Stimulated activated CD4-positive, alpha-beta T cell treated with anti-CD3 and anti-CD28 coated beads, TNF-alpha, amount 100 ng/mL, for 4 hours (primary cell): ENCODE results near the gene PTPRG.

Experiments
- DNase-seq, 3 experiments: peaks; one replicate each; pipeline ENCODE4 v3.0.0-alpha.2; 2020; ENCODE audit warnings: low read depth in 3 of 3

PTPRG gene

DNA sequence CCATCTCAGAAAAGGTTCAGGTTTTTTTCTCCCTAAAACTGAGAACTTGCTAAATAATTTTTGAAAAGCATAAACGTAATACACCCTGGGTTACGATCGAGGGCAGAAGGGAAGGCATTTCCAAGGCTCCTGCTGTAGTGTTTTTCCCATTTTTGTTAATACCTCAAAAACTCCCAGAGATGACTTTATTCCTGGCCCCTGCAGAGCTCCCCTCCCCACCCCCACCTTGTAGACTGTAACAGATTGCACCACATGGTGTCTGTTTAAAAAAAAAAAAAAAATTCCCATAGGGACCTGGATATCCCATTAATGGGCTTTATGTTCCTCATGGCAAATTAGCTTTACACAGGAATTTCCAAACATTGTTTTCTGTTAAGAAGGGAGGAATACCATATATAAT is 773.8 kb downstream of the PTPRG start:
- no peak for DNase-seq

DNA sequence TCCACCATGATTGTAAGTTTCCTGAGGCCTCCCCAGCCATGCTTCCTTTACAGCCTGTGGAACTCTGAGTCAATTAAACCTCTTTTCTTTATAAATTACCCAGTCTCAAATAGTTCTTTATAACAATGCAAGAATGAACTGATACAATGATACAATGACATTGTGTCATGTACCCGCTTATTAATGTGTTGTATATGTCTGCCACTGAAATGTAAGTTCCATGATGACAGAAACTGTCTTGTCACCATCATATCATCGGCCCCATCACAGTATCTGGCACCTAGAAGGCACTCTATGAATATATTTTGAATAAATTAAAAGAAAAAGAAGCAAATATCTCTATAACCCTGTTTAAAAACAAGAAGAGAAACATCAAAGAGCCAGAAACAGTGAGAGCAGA is 782.4 kb downstream of the PTPRG start:
- DNase-seq: no peak
